NCI-H1436 treated with DMSO at 0.1 percent for 48 hours (cell line): ENCODE results near the gene TSPAN5.
"Not testable (repeated sequence)": the region's sequence is repeated elsewhere in the genome, so short reads cannot be mapped to it uniquely, and the experiment has no call there.

Source experiments
- DNase-seq: peaks from one replicate; lab custom pipeline; 2025; lab: John Stamatoyannopoulos, UW

TSPAN5 gene

GRCh38 chr4:98496152-98496845, 162.1 kb downstream of the TSPAN5 start:
- DNase-seq, result no peak

GRCh38 chr4:98493296-98493695, 165.1 kb downstream of the TSPAN5 start:
- no peak for DNase-seq

DNA sequence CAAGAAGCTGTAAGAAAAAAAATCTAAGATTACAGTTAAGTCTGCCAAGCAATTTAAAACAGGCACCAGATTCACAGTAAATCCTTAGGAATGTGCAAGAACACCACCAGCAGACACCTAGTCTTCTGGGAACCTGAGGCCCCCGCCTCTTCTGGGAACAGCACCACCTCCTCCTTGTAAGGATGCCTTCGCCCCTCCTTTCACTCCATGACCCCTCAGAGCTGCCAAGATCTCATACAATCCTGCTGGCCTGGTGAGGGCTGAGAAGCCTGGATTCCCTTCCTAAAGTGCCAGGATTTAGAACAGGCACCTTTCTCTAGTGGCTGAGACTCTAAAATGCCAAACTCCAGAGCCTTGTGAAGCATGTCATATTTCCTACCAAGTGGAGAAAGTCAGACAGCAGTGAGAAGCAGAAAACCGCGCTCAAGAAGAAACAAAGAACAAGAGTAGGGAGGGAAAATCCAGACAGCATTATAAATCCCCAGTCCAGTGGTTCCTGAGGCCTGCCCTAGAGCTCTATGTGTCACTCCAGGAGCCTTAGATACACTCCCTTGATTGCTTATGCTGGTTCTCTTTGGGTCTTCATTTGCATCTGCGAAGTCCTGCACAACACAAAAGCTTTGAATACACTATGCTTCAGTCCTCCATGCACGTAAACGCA, 166.4 kb downstream of the TSPAN5 start:
- DNase-seq, result no peak

GRCh38 chr4:98490251-98490650, 168.2 kb downstream of the TSPAN5 start:
- no peak for DNase-seq

GRCh38 chr4:98485816-98486345, 172.5 kb downstream of the TSPAN5 start:
- no peak for DNase-seq

DNA sequence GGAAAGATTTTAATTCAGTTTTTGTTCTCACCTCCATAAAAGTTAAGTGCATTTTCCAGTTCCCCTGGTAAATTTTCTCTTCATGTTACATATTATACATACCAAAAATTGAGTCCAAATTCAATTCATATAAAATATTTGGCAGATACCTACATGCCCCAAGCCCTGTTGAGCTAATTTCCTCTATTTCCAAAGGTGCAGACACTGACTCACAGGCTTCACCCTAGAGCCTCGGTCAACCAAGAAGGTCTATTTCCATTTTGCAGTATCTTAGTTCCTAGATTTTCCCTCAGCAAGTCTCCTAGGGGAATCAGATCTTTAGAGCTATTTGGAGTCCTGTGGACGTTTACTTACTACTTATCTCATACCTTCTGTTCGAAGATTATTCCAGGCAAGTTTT, 174.4 kb downstream of the TSPAN5 start:
- no peak for DNase-seq

DNA sequence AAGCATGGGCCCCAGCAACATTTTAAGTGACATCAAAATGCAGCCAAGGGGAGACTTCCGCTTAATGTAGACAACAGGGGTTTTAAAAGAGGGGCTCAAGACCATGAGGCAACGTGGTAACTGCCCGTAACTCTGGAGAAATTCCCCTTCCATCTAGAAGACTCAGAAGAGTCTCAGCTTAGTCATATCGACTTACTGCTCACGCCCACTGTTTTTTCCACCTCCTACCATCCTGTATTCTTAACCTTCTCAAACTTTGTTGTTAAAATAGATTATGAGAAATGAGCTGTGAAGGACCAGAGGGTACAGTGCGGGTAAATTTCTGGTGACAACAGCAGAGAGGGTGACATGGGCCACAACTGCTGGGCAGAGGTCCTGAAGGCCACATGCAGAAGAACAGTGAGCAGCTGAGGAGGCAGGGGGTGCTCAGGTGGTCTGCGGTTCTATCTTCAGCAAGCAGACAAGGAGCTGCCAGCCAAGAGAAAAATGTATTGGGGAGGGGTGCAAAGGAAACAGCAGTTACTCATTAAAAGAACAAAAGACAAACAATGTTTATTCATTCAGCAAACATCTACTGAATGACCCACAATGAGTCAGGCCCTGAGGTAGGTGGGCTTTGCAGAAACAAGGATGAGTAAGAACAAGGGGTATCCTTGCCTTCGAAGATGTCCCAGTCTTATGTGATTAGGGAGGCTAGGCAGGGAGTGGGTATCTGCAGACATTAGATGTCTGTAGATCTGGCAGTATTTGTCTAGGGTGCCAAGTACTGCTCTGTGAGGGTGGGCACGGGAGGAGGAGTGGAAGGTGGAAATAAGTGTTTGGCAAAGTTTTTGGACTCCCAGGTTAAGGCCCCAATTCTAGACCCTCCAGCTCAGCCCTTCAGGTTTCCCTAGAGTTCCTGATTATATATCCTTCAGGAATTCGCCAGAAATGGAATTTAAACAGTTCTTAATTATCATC, 175.3 kb downstream of the TSPAN5 start:
- no peak for DNase-seq

GRCh38 chr4:98482503-98482846, 175.9 kb downstream of the TSPAN5 start:
- no peak for DNase-seq

DNA sequence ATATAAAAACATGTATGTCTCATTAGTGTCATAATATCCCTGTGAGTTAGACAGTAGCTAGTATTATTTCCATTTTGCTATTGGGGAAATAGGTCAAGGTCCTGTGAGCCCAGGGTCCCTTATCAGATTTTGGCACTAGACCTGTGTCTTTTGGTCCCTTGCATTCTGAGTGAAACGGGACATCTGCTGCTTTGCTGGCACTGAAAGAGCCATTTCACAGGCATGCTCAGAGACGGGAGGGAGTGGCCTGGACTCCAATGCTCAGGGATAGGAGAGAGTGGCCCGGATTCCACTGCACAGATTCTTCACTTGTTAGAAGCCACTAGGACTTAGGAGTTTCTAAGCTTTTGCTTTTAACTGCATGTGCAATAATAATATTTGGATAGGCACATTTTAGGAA, 177.2 kb downstream of the TSPAN5 start:
- no peak for DNase-seq

DNA sequence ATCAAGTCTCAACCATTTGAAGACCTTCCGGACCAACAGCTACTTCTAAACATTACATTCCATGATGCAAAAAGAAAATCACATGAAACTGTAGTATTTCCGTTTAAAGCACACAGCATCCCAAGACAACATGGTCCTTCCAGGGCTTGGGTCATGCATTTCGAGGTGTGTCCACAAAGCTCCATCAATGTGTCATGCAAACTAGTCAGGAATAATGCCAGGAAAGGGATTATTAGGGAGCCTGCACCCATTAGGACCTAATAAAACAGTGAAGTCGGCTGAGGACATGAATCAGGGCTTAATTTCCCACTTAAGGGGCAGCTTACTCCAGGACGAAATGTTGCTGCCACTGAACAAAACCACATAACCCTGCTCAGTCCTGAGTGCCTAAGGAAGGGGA, 177.9 kb downstream of the TSPAN5 start:
- no peak for DNase-seq

- DNase-seq, result not testable (repeated sequence)
These were observed 178.8 kb downstream of the TSPAN5 start for GRCh38 chr4:98479590-98479989.

DNA sequence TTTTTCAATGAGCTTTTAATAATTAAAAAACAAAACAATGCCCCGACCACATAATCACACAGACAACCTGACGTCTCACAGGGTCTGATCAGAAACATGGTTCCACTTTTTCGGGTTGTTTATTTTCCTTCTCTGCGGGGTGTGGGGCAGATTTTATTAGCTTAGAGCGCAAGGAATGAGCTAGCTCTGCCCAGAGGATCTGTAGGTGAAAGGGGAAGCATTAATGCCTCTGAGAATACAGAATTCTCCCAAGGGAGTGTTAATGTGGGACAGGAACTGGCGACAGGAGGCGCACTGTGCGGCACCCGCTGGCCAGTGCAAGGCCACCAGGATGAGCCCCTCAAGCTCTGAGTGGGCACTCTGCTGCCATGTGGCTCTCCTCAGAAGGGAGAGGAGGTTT, 181.5 kb downstream of the TSPAN5 start:
- DNase-seq, result no peak

DNA sequence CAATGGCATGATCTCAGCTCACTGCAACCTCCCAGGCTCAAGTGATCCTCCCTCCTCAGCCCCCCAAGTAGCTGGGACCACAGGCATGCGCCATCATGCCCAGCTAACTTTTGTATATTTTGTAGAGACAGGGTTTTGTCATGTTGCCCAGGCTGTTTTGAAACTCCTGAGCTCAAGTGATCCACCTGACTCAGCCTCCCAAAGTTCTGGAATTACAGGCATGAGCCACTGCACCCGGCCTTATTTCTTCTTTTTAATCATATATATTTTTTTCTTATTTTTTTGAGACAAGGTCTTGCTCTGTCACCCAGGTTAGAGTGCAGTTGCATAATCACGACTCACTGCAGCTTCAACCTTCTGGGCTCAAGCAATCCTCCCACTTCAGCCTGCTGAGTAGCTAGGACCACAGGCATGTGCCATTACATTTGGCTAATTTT, 184.0 kb downstream of the TSPAN5 start:
- no peak for DNase-seq

DNA sequence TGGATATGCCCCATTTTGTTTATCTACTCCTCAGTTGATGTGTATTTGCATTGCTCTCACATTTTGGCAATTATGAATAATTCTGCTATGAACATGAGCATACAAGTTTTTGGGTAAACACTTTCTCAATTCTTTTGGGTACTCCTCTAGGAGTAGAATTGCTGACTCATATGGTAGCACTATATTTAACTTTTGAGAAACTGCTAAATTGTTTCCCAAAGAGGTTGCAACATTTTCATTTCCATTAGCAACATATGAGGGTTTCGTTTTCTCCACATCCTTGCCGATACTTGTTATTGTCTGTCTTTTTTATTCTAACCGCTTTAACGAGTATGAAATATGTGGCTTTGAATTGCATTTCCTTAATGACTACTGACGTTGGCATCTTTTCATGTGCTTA, 185.4 kb downstream of the TSPAN5 start:
- DNase-seq, result no peak

DNA sequence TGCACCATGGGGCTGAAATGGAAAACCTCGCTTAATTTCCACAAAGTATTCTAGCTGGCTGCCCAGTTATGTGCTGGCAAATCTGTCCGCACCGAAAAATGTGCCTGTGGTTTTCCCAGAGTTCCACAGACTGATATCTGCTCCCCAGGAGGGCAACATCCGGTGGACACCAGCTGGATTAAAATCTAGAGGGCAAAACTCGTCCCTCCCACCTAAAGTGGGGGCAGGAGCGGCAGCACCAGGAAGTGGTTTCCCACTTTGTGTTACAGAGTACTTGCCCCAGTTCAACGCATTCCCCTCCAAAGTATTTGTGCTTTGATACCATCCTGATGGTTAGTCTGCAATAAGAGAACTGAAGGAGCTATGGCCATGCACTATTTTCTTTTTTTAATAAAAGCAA, 187.6 kb downstream of the TSPAN5 start:
- no peak for DNase-seq

- DNase-seq, result no peak
These were observed 188.0 kb downstream of the TSPAN5 start for GRCh38 chr4:98470366-98470765.

- no peak for DNase-seq
These were observed 188.6 kb downstream of the TSPAN5 start for GRCh38 chr4:98469771-98470170.

DNA sequence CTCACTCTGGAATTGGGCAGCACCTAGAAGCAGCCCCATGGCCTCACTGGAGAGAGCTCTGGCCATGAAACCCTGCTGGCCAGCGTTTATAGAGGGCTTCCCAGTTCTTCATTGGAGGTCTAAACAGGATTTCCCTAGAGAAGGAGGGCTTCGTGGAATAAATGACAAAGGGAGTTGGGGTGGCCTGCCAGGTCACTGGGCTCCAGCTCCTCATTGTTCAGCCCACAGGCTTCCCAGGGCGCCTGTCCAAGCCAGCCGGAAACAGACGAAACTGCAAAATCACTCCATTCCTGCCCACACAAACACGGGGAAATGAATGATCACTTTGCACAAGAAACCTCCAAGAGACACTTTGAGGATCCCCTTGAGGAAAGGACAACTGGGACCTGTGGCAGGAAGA, 189.7 kb downstream of the TSPAN5 start:
- DNase-seq, result no peak

DNA sequence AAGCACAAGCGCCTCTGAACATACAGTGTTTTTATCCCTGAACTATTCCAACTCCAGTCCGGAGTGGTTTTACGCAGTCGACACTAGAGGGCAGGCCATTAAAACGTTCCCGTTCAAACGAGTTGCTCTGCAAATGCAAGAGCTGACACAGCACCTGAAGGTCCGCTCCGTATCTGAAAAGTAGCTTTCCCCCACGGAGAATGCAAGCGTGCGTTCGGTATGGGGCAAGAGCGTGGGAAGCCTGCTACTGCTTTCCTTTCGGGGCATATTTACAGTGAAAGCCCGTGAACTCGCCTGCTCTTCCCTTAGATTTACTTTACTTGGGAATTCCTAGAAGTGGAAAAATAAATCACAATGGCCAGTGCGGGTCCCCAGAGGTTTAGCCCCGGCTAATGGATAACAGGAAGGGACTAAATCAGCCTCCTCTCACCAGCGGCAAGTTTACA, 190.8 kb downstream of the TSPAN5 start:
- DNase-seq, result no peak

- DNase-seq, result no peak
These were observed 191.4 kb downstream of the TSPAN5 start for GRCh38 chr4:98466868-98467599.

DNA sequence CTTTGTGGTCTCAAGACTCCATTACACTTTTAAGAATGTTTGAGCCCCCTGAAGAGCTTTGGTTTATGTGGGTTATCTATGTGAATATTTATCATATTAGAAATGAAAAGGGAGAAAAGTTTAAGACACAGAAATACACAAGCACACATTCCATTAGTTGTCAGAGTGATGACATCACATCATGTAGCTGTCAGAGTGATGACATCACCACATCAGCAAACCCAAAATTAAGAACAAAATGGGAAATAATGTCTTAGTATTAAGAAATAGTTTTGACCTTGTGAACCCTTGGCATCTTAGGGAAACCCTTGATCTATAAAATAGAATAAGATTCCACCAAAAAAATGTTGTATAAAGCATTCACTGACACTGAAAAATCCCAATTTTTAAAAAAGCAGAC, 195.9 kb downstream of the TSPAN5 start:
- DNase-seq, result no peak
